HCT116 (cell line): Measurements from ENCODE around the gene GGNBP2. TPM values are rescaled to one million over a fixed set of nuclear protein-coding genes. Genes with fewer than 3 reads are reported as not detected.

Source experiments
- ATAC-seq: fragments of 200-7000 bp; cut with Tn5 transposase; 2 replicates; pipeline ENCODE4 v1.9.1; 2020; ENCODE audit warnings: mild to moderate bottlenecking, moderate library complexity
- BruUV-seq: library from RNA; stranded (reverse); fragments of 400-500 nt; replicated peaks from 2 replicates; lab custom pipeline; 2021; lab: Mats Ljungman, UMichigan
- CTCF ChIA-PET: fragments of 300-600 bp; sonication (Branson Sonifier 250); formaldehyde crosslinking; loops from one replicate; lab custom pipeline; 2021; ENCODE audit warnings: antibody characterized with exemption; lab: Charles Lee
- POLR2A ChIA-PET: fragments of 300-600, 350-600 bp; sonication (Branson Sonifier 250); formaldehyde crosslinking; loops from one replicate; lab custom pipeline; 2021; ENCODE audit warnings: antibody characterized with exemption; lab: Charles Lee
- RAD21 ChIA-PET, 2 experiments: fragments of 300-600 bp; sonication (Branson Sonifier 250); formaldehyde crosslinking; loops; one replicate each; lab custom pipeline; 2023; ENCODE audit warnings: low total read pairs in 2 of 2; ENCODE audit not compliant: uncharacterized antibody in 2 of 2, unreplicated experiment in 2 of 2, low non-redundant PET in 1 of 2; lab: Charles Lee
- DNase-seq: peaks from one replicate; pipeline ENCODE4 v3.0.0-alpha.2; 2010; ENCODE audit warnings: low read depth, low spot score
- H2AFZ ChIP-seq: fragments of 200-600 bp; shearing (Covaris generic), sonication (generic); 2 replicates; pipeline ENCODE4 v1.6.1; 2017; ENCODE audit warnings: low read depth, mixed run types, mixed read lengths, antibody characterized with exemption, low read length; ENCODE audit not compliant: poor library complexity, severe bottlenecking
- H3K27ac ChIP-seq: 2 replicates; pipeline ENCODE4 v1.5.1; 2012; ENCODE audit warnings: low read depth, low read length
- H3K27me3 ChIP-seq: fragments of 200-600 bp; sonication (generic); 2 replicates; pipeline ENCODE4 v1.6.1; 2016; ENCODE audit warnings: mixed run types, low read length, mixed read lengths; ENCODE audit not compliant: insufficient read depth
- H3K36me3 ChIP-seq, 2 experiments: fragments of 200-500 bp in 1 of 2; fragments of 200-600 bp in 1 of 2; sonication (Bioruptor generic) in 1 of 2; sonication (generic) in 1 of 2; 2 replicates each; pipeline versions ENCODE4 v1.5.1 to v1.6.1; 2014 to 2016; ENCODE audit warnings: low read length in 2 of 2, inconsistent platforms in 1 of 2, mixed read lengths in 1 of 2, mixed run types in 1 of 2; ENCODE audit not compliant: insufficient read depth in 2 of 2, control insufficient read depth in 1 of 2
- H3K4me1 ChIP-seq, 2 experiments: fragments of 200-600 bp in 1 of 2; sonication (generic) in 1 of 2; 2 replicates each; pipeline versions ENCODE4 v1.5.1 to v1.6.1; 2012 to 2017; ENCODE audit warnings: low read length in 2 of 2, inconsistent platforms in 1 of 2, mild to moderate bottlenecking in 1 of 2, mixed read lengths in 1 of 2, mixed run types in 1 of 2, moderate library complexity in 1 of 2; ENCODE audit not compliant: insufficient read depth in 2 of 2, control insufficient read depth in 1 of 2
- H3K4me2 ChIP-seq: fragments of 200-600 bp; sonication (generic); 2 replicates; pipeline ENCODE4 v1.6.1; 2017; ENCODE audit warnings: mixed run types, low read length, mixed read lengths
- H3K4me3 ChIP-seq, 2 experiments: fragments of 200-600 bp in 1 of 2; sonication (generic) in 1 of 2; replicated peaks in 1 of 2; 2 replicates each; pipeline ENCODE4 v1.5.1; 2011 to 2016; ENCODE audit warnings: low read length in 2 of 2, control low read depth in 1 of 2, low read depth in 1 of 2, mild to moderate bottlenecking in 1 of 2, mixed read lengths in 1 of 2, mixed run types in 1 of 2
- H3K79me2 ChIP-seq: fragments of 200-600 bp; sonication (generic); 2 replicates; pipeline ENCODE4 v1.6.1; 2017; ENCODE audit warnings: mild to moderate bottlenecking, mixed run types, low read length, moderate library complexity, mixed read lengths; ENCODE audit not compliant: insufficient read depth
- H3K9ac ChIP-seq: fragments of 200-600 bp; sonication (generic); 2 replicates; pipeline ENCODE4 v1.6.1; 2016; ENCODE audit warnings: low read length, mixed read lengths
- H3K9me2 ChIP-seq: fragments of 200-600 bp; sonication (generic), shearing (Covaris generic); 2 replicates; pipeline ENCODE4 v1.6.1; 2017; ENCODE audit warnings: mixed run types, mild to moderate bottlenecking, moderate library complexity; ENCODE audit not compliant: insufficient read depth
- H3K9me3 ChIP-seq, 2 experiments: fragments of 200-500 bp in 1 of 2; fragments of 200-600 bp in 1 of 2; sonication (Bioruptor generic) in 1 of 2; sonication (generic) in 1 of 2; 2 replicates each; pipeline ENCODE4 v1.6.1; 2014 to 2017; ENCODE audit warnings: low read length in 2 of 2, mixed read lengths in 2 of 2, inconsistent platforms in 1 of 2, low read depth in 1 of 2, mild to moderate bottlenecking in 1 of 2, mixed run types in 1 of 2, moderate library complexity in 1 of 2; ENCODE audit not compliant: control insufficient read depth in 1 of 2, insufficient read depth in 1 of 2
- H4K20me1 ChIP-seq: fragments of 200-600 bp; sonication (generic), shearing (Covaris generic); 2 replicates; pipeline ENCODE4 v1.6.1; 2017; ENCODE audit warnings: mixed run types, mild to moderate bottlenecking, moderate library complexity; ENCODE audit not compliant: insufficient read depth
- ATF3 ChIP-seq: IDR thresholded peaks from 2 replicates; pipeline ENCODE4 v1.6.1; 2012
- CEBPB ChIP-seq: IDR thresholded peaks from 2 replicates; pipeline ENCODE4 v1.6.1; 2012; ENCODE audit warnings: low read depth
- ELF1 ChIP-seq: IDR thresholded peaks from 2 replicates; pipeline ENCODE4 v1.6.1; 2012; ENCODE audit warnings: low read depth, borderline replicate concordance
- EZH2phosphoT487 ChIP-seq: fragments of 200-600 bp; IDR thresholded peaks from 2 replicates; pipeline ENCODE4 v1.6.1; 2018; ENCODE audit warnings: antibody characterized with exemption, borderline replicate concordance
- MAX ChIP-seq: IDR thresholded peaks from 2 replicates; pipeline ENCODE4 v1.6.1; 2012
- POLR2A ChIP-seq: IDR thresholded peaks from 2 replicates; pipeline ENCODE4 v1.7.0; 2011; ENCODE audit warnings: borderline replicate concordance; ENCODE audit not compliant: insufficient read depth, insufficient read length; ENCODE audit errors: extremely low read depth
- POLR2AphosphoS5 ChIP-seq: IDR thresholded peaks from 2 replicates; pipeline ENCODE4 v1.6.1; 2011; ENCODE audit warnings: mild to moderate bottlenecking, low read depth, low read length, moderate library complexity
- SP1 ChIP-seq: IDR thresholded peaks from 2 replicates; pipeline ENCODE4 v1.6.1; 2012; ENCODE audit warnings: low read depth
- YY1 ChIP-seq: IDR thresholded peaks from 2 replicates; pipeline ENCODE4 v1.6.1; 2011; ENCODE audit warnings: low read length, low read depth, moderate library complexity, mild to moderate bottlenecking; ENCODE audit not compliant: insufficient replicate concordance; ENCODE audit errors: extremely low read depth
- ZFX ChIP-seq: fragments of 450-650 bp; IDR thresholded peaks from 2 replicates; pipeline ENCODE4 v1.6.1; 2017
- ZNF274 ChIP-seq: fragments of 200-500 bp; sonication (Bioruptor generic); IDR thresholded peaks from 2 replicates; pipeline ENCODE4 v1.6.1; 2014; ENCODE audit warnings: mild to moderate bottlenecking, low read depth, low read length, inconsistent platforms
- intact Hi-C: fragments of 100-400 bp; cut with micrococcal nuclease; formaldehyde crosslinking; loops from 2 replicates; pipeline ENCODE4 v1.10.0; 2022
- total RNA-seq: library from RNA; stranded (reverse); gene quantifications from one replicate; pipeline ENCODE4 v1.2.1, GENCODE V29; 2021; ENCODE audit not compliant: unreplicated experiment

GGNBP2 gene
- total RNA-seq, 1 experiment from 2014 or later = 58.2 TPM

- intact Hi-C loops = no loop called here
- no peaks in the 10 kb centered on the region for H3K9me2 ChIP-seq
- peaks cover 0 to 9% of the 10 kb centered on the region in 2 experiments; a peak in 2 of 4 replicates for H3K4me1 ChIP-seq
- H3K4me3 ChIP-seq = no peak overlapping the region
- H3K27ac ChIP-seq = no peak overlapping the region
- no TSS peak for BruUV-seq
- no peak overlapping the region for H2AFZ ChIP-seq
- TF ChIP-seq ELF1 (no peak), SP1 (no peak), POLR2AphosphoS5 (no peak), EZH2phosphoT487 (no peak), ATF3 (no peak), POLR2A (no peak), YY1 (no peak), ZFX (no peak), ZNF274 (no peak)
- TF ChIP-seq, all 23 proteins: peak for 0
- POLR2A ChIA-PET = no interaction called here
- Histone ChIP-seq H3K36me3 (peaks cover 43 to 60% of the 10 kb centered on the region in 2 experiments; a peak in 3 of 4 replicates), H3K9me3 (no peaks in the 10 kb centered on the region), H3K27me3 (no peaks in the 10 kb centered on the region), H3K4me2 (no peak overlapping the region), H4K20me1 (peaks cover 2% of the 10 kb centered on the region; the same call in 1 of the 2 replicates), H3K79me2 (peaks cover 52% of the 10 kb centered on the region), H3K9ac (no peak overlapping the region)
- RAD21 ChIA-PET = no interaction called here
- CTCF ChIA-PET = no interaction called here
- DNase-seq = no peak
- no peak; the same call in 1 of the 2 replicates for ATAC-seq
These were observed 18.8 kb upstream of the GGNBP2 start for GRCh38 chr17:36525888-36526287.

- Histone ChIP-seq H3K9me3 (no peaks in the 10 kb centered on the region), H3K4me1 (peaks cover 0 to 9% of the 10 kb centered on the region in 2 experiments; a peak in 2 of 4 replicates), H3K79me2 (peaks cover 65% of the 10 kb centered on the region), H3K9me2 (no peaks in the 10 kb centered on the region), H4K20me1 (no peaks in the 10 kb centered on the region), H3K4me2 (no peak overlapping the region), H2AFZ (no peak overlapping the region), H3K27ac (no peak overlapping the region), H3K36me3 (peaks cover 49 to 70% of the 10 kb centered on the region in 2 experiments), H3K9ac (no peak overlapping the region), H3K27me3 (no peaks in the 10 kb centered on the region), H3K4me3 (no peak overlapping the region)
- ATAC-seq (no peak), DNase-seq (no peak)
- no peak for TF ChIP-seq MAX
- no peak for TF ChIP-seq CEBPB
- RAD21 ChIA-PET = no interaction called here
- POLR2A ChIA-PET = no interaction called here
- CTCF ChIA-PET = no interaction called here
- BruUV-seq = no TSS peak
- intact Hi-C loops = no loop called here
These were observed 17.0 kb upstream of the GGNBP2 start for GRCh38 chr17:36527621-36528250.
